Osteocyte (in vitro differentiated cells): ENCODE measurements around the gene SPTB. TPM values are rescaled to one million over a fixed set of nuclear protein-coding genes. Genes with fewer than 3 reads are reported as not detected.

ENCODE experiments used
- DNase-seq: peaks from one replicate; pipeline ENCODE4 v3.0.0; 2021; ENCODE audit warnings: mixed read lengths; ENCODE audit not compliant: unreplicated experiment; ENCODE audit errors: extremely low spot score
- H3K27ac Mint-ChIP-seq: one replicate; pipeline ENCODE4 v1.8.0; 2021; ENCODE audit warnings: mild to moderate bottlenecking, mixed read lengths; ENCODE audit not compliant: unreplicated experiment
- H3K27me3 Mint-ChIP-seq: one replicate; pipeline ENCODE4 v1.8.0; 2021; ENCODE audit warnings: mixed read lengths; ENCODE audit not compliant: unreplicated experiment
- H3K36me3 Mint-ChIP-seq: one replicate; pipeline ENCODE4 v1.8.0; 2021; ENCODE audit warnings: mixed read lengths; ENCODE audit not compliant: unreplicated experiment
- H3K4me1 Mint-ChIP-seq: one replicate; pipeline ENCODE4 v1.8.0; 2021; ENCODE audit warnings: mixed read lengths; ENCODE audit not compliant: unreplicated experiment
- H3K4me3 Mint-ChIP-seq: one replicate; pipeline ENCODE4 v1.8.0; 2021; ENCODE audit warnings: mild to moderate bottlenecking, moderate library complexity, mixed read lengths; ENCODE audit not compliant: unreplicated experiment
- H3K9me3 Mint-ChIP-seq: one replicate; pipeline ENCODE4 v1.8.0; 2021; ENCODE audit warnings: mixed read lengths; ENCODE audit not compliant: unreplicated experiment
- CTCF ChIP-seq: fragments of 200-600 bp; sonication (generic); IDR thresholded peaks from 2 replicates; pipeline ENCODE4 v1.5.0; 2021; ENCODE audit warnings: antibody characterized with exemption, mild to moderate bottlenecking, moderate library complexity
- total RNA-seq: library from RNA; stranded (reverse); gene quantifications from 2 replicates; pipeline ENCODE4 v1.2.1, GENCODE V29; 2021

The SPTB gene
- total RNA-seq, 1 donor from 2014 or later: 0.35 TPM

GRCh38 chr14:64707661-64708060 lies 172.0 kb downstream of the SPTB start:
- H3K27me3 Mint-ChIP-seq: no peaks in the 10 kb centered on the region
- no peak for DNase-seq
- TF ChIP-seq CTCF: no peak
- peaks cover 70% of the 10 kb centered on the region for H3K4me1 Mint-ChIP-seq
- H3K36me3 Mint-ChIP-seq: peaks cover 12% of the 10 kb centered on the region
- H3K27ac Mint-ChIP-seq: peak overlapping the region; percentile 81
- H3K9me3 Mint-ChIP-seq: peaks cover 7% of the 10 kb centered on the region
- H3K4me3 Mint-ChIP-seq: no peak overlapping the region

GRCh38 chr14:64706593-64707193 lies 173.0 kb downstream of the SPTB start:
- H3K4me1 Mint-ChIP-seq: peaks cover 66% of the 10 kb centered on the region
- peaks cover 6% of the 10 kb centered on the region for H3K36me3 Mint-ChIP-seq
- H3K27me3 Mint-ChIP-seq: no peaks in the 10 kb centered on the region
- H3K27ac Mint-ChIP-seq: peak overlapping the region; percentile 81
- no peak for TF ChIP-seq CTCF
- H3K4me3 Mint-ChIP-seq: peak overlapping the region; percentile 84
- no peaks in the 10 kb centered on the region for H3K9me3 Mint-ChIP-seq
- no peak for DNase-seq

- Mint-ChIP-seq H3K36me3 (peaks cover 5% of the 10 kb centered on the region), H3K9me3 (no peaks in the 10 kb centered on the region), H3K4me3 (peak overlapping the region; percentile 84), H3K4me1 (peaks cover 66% of the 10 kb centered on the region), H3K27me3 (no peaks in the 10 kb centered on the region), H3K27ac (peak overlapping the region; percentile 81)
- DNase-seq: no peak
- no peak for TF ChIP-seq CTCF
These were observed 173.6 kb downstream of the SPTB start for GRCh38 chr14:64706119-64706592.

DNA sequence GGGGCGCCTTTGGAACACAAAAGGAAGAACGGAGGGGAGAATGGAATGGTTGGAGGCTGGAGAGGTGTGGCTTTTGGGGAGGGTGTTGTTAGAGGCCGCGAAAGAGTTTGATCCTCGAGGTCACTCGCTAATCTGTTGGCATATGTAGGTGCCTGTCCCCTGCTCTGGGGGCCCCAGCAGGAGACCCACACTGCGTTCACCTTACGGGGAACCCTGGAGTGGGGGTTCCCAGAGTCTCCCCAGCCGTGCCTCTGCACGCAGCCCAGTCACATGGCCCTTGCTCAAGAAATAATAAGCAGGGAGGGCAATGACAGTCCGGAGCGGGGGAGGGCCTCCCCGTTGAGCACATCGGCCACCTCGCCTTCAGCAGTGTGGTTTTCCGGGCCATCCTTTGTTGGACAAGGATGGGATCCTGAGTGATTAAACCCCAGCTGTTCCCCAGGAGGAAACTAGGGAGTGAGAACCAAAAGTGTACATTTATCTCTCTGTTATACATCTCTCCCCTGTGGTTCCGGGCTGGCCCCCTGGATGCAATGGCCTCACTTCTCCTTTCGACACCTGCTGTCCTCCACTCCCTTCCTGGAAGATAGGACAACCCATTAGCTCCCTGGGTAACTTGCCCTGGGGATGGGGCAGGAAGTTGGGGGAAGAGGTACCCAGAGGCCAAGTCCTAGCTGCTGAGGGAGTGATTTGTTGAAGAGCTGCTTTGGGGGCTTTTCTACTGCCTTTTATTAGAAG lies 174.2 kb downstream of the SPTB start:
- no peak for TF ChIP-seq CTCF
- H3K4me1 Mint-ChIP-seq: peaks cover 63% of the 10 kb centered on the region
- H3K9me3 Mint-ChIP-seq: no peaks in the 10 kb centered on the region
- H3K27ac Mint-ChIP-seq: peak overlapping the region; percentile 81
- H3K36me3 Mint-ChIP-seq: peaks cover 2% of the 10 kb centered on the region
- peak overlapping the region; percentile 84 for H3K4me3 Mint-ChIP-seq
- no peak for DNase-seq
- no peaks in the 10 kb centered on the region for H3K27me3 Mint-ChIP-seq

- Mint-ChIP-seq H3K4me1 (peaks cover 59% of the 10 kb centered on the region), H3K4me3 (peak overlapping the region; percentile 84), H3K9me3 (no peaks in the 10 kb centered on the region), H3K27me3 (no peaks in the 10 kb centered on the region), H3K27ac (peak overlapping the region; percentile 81), H3K36me3 (no peaks in the 10 kb centered on the region)
- no peak for TF ChIP-seq CTCF
- no peak for DNase-seq
These were observed 174.8 kb downstream of the SPTB start for GRCh38 chr14:64704743-64705380.
